Right atrium auricular region (tissue), 2 donors: Measurements from ENCODE around the gene SLCO6A1. TPM values are rescaled to one million over a fixed set of nuclear protein-coding genes. Genes with fewer than 3 reads are reported as not detected.

Source experiments
- total RNA-seq, 2 donors: library from RNA; depleted of rRNA; stranded (reverse); fragments of >200 nt; gene quantifications; one replicate each; pipeline ENCODE4 v1.1.0, GENCODE V29; 2016

The SLCO6A1 gene
- total RNA-seq, 2 donors from 2014 or later: not detected

Other genes starting within 250 kb of the SLCO6A1 start
- gene SLCO4C1, start 202.7 kb downstream of the SLCO6A1 start, total RNA-seq: under 1 TPM; 0.08 to 0.22 TPM